GM12874 (cell line): ENCODE results near the gene LPO.
A peak's percentile ranks its signal among the peaks of the same experiment; 100 is the strongest.

ENCODE experiments used
- CTCF ChIP-seq: IDR thresholded peaks from 2 replicates; pipeline ENCODE4 v1.5.1; 2011; ENCODE audit warnings: low read depth, mild to moderate bottlenecking, control low read depth, low read length, moderate library complexity; ENCODE audit not compliant: insufficient read depth

Gene LPO

DNA sequence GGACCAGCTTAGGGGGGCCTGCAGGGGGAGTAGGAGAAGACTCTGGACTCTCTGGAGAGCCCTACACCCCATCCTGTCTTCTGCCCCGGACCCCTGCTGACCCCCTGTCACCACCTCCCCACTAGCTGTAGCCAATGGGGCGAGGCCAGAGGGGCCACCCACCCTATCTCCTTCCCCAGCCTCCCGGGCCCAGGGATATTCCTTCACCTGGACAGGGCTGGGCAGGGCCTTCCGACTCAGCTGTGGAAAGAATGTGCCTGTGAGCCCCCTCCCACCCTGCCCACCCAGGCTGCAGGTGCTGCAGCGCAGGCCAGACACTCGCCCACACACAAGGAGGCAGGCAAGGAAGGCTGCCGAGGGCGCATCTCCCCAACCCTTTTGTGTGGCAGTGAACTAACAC is 67.2 kb downstream of the LPO start:
- TF ChIP-seq CTCF = no peak

DNA sequence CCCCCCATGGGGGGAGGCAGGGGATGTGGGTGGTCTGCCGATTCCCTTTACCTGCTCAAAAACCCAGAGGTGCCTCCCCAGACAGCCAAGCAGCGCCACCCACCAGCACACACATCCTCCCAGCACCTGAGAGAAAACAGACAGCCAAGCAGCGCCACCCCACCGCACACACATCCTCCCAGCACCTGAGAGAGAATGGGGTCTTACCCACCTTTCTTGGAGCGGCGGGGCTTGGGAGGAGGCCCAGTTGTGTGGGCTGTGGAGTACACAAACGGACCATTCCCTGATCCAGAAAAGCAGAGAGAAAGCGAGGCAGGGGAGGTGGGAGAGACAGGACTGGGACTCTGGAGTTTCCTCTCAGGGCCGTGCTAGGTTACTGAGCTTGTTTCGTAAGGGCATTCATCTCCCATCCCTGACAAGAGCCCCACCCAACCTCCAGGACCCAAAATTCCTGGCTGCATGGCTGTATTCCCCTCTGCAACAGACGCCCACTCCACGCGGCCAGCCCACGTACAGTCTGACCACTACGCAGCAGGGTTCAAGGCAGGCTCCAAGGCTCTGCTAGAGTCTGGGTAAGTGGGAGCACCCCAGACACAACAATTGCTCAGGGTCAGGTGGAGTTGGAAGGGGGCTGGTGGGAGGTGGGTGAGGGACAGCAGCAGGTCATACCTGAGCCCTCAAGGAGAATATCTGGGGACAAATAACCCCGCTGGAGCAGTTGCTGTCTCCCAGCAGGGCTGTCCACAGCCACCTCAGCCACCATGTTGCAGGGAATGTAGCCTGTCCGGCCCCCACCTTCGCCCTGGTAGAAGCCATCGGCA is 68.0 kb downstream of the LPO start:
- no peak for TF ChIP-seq CTCF

- no peak for TF ChIP-seq CTCF
These were observed 69.2 kb downstream of the LPO start for GRCh38 chr17:58307468-58308172.

DNA sequence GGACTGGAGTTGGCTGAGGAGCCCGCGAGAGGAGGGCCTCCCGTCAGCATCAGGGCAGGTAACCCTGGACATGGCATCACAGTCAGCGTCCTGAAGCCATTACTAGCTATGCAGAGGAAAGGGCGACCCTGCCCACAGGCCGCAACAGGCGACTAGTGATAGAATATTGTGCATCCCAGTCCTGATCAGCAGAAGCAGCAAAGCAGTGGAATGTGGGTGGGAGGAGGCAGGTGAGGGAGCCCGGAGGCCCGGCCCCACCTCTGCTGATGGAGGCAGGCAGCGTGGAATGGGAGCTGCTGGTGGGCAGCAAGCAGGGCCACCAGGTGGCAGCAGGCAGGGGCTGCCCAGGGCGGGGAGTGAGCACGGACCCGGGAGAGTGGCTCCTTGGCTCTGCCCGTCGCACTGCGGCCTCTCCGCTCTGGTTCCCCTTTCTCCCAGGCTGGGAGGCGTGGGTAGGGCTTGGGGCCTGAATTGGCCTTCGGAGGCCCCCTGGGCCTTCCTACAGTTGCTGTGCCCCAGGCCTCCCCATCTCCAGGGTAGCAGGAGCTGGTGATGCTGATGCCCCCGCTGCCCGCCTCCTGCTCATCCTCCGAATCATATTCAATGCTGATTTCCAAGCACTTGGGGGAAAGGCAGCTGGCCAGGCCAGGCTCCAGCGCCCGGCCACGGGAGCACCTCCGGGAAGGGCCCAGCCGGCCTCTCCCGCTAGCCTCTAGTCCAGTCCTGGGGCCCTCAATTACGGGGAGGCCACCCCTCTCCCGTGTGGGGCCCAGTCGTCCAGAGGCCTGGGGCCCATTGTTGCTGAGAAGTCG is 70.0 kb downstream of the LPO start:
- 0 out of 2 replicates have a peak, but pooled peaks have one; percentile 8 for TF ChIP-seq CTCF

GRCh38 chr17:58308985-58309917 is 70.9 kb downstream of the LPO start:
- no peak for TF ChIP-seq CTCF

DNA sequence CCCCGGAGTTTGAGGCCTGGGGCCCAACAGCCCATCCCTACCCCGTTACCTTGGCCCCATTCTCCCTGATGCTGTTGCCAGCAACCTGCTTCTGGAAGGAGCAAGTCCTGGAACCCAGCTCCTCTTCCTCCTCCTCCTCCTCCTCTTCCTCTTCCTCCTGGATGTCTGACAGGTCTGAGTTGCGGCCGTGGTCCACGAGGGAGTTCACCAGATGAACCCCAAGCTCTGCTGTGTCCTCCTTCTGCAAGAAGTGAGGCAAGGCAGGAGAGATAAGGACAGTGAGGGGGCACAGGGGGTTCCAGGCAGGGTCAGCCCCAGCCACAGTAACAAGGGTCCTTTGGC is 71.5 kb downstream of the LPO start:
- no peak for TF ChIP-seq CTCF
